Duodenal mucosa (tissue), 2 donors: Measurements from ENCODE around the gene CTDP1.

Experiments used
- H3K27ac ChIP-seq: one replicate; pipeline ENCODE4 v1.7.0; 2013; ENCODE audit warnings: low read depth, low read length
- H3K27me3 ChIP-seq, 2 donors: one replicate each; pipeline ENCODE4 v1.7.0; 2013; ENCODE audit warnings: low read length in 2 of 2, control low read depth in 1 of 2; ENCODE audit not compliant: insufficient read depth in 2 of 2, control insufficient read depth in 1 of 2
- H3K36me3 ChIP-seq, 2 donors: one replicate each; pipeline ENCODE4 v1.7.0; 2013; ENCODE audit warnings: low read length in 2 of 2, control low read depth in 1 of 2; ENCODE audit not compliant: insufficient read depth in 2 of 2, control insufficient read depth in 1 of 2
- H3K4me1 ChIP-seq, 2 donors: one replicate each; pipeline ENCODE4 v1.7.0; 2013; ENCODE audit warnings: low read length in 2 of 2, control low read depth in 1 of 2; ENCODE audit not compliant: insufficient read depth in 2 of 2, control insufficient read depth in 1 of 2
- H3K4me3 ChIP-seq, 2 donors: one replicate each; pipeline ENCODE4 v1.7.0; 2013; ENCODE audit warnings: low read length in 2 of 2, low read depth in 1 of 2
- H3K9ac ChIP-seq, 2 donors: one replicate each; pipeline ENCODE4 v1.7.0; 2013; ENCODE audit warnings: low read length in 2 of 2, low read depth in 1 of 2
- H3K9me3 ChIP-seq, 2 donors: one replicate each; pipeline ENCODE4 v1.7.0; 2013; ENCODE audit warnings: low read length in 2 of 2, control low read depth in 1 of 2; ENCODE audit not compliant: control insufficient read depth in 1 of 2

CTDP1 gene

GRCh38 chr18:79801641-79802040 lies 122.0 kb downstream of the CTDP1 start:
- peaks cover 8 to 13% of the 10 kb centered on the region in 2 donors for H3K4me1 ChIP-seq
- H3K27me3 ChIP-seq: peaks cover 15 to 18% of the 10 kb centered on the region in 2 donors
- no peak overlapping the region for H3K4me3 ChIP-seq
- H3K9me3 ChIP-seq: no peaks in the 10 kb centered on the region
- H3K9ac ChIP-seq: no peak overlapping the region
- H3K27ac ChIP-seq: no peak overlapping the region
- no peaks in the 10 kb centered on the region for H3K36me3 ChIP-seq

- Histone ChIP-seq H3K36me3 (no peaks in the 10 kb centered on the region), H3K4me1 (peaks cover 8 to 11% of the 10 kb centered on the region in 2 donors), H3K9ac (no peak overlapping the region), H3K9me3 (no peaks in the 10 kb centered on the region), H3K27ac (no peak overlapping the region), H3K4me3 (no peak overlapping the region), H3K27me3 (peaks cover 9 to 12% of the 10 kb centered on the region in 2 donors)
Measured at GRCh38 chr18:79802298-79802697, 122.7 kb downstream of the CTDP1 start.

- Histone ChIP-seq H3K9me3 (no peaks in the 10 kb centered on the region), H3K4me1 (peaks cover 8% of the 10 kb centered on the region in 2 donors), H3K36me3 (no peaks in the 10 kb centered on the region), H3K9ac (no peak overlapping the region), H3K27me3 (peaks cover 5 to 8% of the 10 kb centered on the region in 2 donors), H3K27ac (no peak overlapping the region), H3K4me3 (no peak overlapping the region)
Measured at GRCh38 chr18:79803611-79804051, 124.0 kb downstream of the CTDP1 start.
